ENCODE data around the gene MEX3A.
A peak's percentile ranks its signal among the peaks of the same experiment; 100 is the strongest.
"Not testable (repeated sequence)": the region's sequence is repeated elsewhere in the genome, so short reads cannot be mapped to it uniquely, and the experiment has no call there.

Gene MEX3A, protein sequence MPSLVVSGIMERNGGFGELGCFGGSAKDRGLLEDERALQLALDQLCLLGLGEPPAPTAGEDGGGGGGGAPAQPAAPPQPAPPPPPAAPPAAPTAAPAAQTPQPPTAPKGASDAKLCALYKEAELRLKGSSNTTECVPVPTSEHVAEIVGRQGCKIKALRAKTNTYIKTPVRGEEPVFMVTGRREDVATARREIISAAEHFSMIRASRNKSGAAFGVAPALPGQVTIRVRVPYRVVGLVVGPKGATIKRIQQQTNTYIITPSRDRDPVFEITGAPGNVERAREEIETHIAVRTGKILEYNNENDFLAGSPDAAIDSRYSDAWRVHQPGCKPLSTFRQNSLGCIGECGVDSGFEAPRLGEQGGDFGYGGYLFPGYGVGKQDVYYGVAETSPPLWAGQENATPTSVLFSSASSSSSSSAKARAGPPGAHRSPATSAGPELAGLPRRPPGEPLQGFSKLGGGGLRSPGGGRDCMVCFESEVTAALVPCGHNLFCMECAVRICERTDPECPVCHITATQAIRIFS

DNA sequence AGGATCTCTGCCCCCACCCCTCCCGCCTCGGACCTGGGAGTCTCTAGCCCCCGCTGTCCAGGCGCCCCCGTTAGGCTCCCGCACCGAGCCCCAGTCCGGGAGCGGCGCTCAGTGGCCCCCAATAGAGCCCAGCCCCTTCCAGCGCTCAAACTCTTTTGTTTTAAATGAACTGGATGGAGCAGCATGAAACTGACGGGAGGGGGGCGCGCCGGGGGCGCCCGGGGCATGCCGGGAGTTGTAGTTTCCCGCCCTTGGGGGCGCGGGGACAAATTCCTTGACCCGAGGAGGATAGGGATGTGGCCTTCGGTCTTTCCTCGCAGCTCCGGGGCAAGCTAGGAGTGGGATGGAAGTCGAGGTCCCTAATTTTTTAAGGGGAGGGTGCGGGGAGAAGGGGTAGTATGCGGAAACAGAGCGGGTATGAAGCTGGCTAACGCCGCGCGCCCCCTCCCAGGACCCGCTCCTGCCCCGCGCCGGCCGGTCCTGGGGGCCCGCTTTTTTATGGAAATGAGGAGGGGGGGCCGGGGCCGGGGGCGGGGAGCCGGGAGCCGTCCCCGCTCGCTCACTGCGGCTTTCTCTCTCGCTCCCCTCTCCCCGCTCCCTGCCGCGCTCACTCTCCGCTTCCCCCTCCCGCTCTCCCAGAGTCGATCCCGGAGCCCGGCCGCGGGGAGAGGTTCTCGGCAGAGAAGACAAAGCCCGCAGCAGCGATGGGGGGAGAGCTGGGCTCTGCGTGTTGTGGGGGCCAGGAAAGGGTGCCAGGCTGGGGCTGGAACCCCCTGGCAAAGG is at the start of gene MEX3A:
TSS of gene MEX3A (minus strand) at position 157 of the 783 bp plus-strand sequence. CDS start 467 bp downstream, outside the sequence.
- peak in 1 of 2 donors; percentile 53 for DNase-seq (ENCODE audit: low read depth in 2 of 2)

DNA sequence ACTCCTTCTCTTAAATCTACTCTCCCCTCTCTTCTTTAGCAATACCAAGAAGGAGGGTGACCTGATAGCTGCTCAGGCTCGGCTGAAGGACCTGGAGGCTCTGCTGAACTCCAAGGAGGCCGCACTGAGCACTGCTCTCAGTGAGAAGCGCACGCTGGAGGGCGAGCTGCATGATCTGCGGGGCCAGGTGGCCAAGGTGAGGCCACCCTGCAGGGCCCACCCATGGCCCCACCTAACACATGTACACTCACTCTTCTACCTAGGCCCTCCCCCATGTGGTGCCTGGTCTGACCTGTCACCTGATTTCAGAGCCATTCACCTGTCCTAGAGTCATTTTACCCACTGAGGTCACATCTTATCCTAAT is 48.3 kb upstream of the MEX3A start:
- DNase-seq (ENCODE audit: low read depth in 2 of 2), result no peak

DNA sequence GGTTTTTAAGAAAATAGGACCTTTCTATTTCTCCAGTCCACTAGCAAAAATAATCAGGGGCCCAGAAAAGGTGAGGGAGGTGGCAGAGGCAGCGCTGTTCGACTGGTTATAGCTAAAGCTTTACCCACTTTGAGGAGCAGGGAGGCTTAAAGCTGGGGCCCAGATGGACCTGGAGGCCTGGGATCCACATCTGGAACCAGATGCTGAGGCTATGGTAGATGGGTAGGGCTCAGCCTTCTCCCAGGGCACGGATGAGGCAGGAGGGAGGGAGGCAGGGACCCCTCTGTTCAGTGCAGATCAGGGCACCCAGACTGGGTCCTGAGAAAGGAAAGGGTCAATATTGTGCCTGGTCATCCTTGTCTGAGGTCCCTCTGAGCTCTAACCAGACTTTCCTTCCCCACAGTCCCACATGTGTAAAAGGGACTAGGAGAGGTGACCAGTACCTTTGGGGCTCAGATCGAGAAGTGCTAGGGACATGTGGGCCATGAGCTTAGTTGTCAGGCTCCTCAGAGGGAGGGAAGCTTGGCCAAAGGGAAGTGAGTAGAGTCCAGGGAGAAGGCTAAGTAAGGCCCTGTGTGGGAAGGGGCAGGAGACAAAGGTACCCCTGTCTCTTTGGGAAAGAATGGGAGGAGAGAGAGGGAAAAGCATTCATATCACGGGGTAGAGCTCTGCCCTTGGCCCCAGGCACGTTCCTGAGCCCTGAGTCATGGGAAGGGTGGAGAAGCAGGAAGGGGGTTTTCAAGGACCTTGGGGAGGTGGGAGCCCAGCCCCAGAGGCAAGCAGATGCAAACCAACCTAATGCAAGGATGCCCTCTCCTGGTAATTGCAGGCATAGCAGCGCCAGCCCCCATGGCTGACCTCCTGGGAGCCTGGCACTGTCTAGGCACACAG is 47.7 kb upstream of the MEX3A start:
- DNase-seq (ENCODE audit: low read depth in 2 of 2), result peak; percentile 72 to 84

DNA sequence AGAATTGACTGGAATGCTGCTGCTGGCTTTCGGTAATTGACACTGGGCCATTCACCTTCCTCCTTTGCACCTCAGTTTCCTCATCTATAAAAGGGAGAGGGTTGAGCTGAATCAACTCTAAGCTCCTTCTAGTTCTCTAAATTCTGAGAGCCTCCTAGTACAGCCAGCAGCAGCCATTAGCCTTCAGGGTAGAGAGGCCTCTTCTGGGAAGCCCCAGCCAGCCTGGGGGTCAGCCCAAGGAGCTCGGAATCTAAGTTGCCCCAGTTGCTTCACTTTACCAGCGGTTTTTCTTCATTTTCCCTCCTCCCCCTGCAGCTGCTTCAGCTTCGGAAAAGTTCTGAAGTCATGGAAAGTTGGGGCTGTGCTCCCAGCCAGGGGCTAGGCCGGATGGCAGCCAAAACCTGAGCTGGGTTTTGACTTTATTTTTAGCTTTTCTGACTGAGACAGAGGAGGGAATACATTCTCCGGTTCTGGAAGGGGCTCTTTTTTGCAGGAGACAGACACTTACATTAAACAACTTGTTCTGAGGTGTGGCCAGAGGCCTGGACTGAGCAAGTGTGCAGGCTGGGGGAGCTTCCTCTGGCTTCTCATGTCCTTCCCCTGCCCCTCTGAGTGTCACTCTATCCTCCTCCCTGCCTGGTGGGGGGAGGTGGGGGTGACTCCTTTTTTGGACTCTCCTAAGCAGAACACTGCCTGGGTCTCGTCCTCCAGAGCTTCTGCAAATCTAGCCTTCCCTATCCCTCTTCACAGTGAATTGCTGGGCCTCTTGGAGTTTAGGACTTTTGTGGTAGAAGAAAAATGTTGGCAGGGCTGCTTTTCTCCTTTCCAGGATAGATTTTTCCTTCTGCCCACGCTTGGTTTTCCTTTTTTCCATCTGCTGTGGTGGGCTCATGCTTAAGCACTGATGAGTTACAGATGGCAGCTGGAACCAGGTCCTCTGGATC is 46.7 kb upstream of the MEX3A start:
- DNase-seq (ENCODE audit: low read depth in 2 of 2), result no peak

DNA sequence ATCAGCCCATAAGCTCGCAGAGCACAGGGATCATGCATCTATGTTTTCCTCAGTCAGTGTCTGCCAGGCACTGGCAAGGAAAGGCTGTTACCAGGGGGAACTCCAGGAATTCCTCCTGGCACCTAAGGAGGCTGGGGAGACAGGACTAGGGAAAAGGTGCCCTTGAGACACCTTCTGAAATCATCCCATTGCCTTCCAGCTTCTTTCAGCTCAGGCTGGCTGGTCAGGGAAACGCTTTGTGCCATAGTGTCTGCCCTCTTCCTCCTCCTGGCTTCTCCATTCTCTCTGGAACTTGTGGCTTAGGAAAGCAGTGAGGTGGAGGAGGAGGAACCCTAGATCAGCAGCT is 46.0 kb upstream of the MEX3A start:
- DNase-seq (ENCODE audit: low read depth in 2 of 2), result no peak

DNA sequence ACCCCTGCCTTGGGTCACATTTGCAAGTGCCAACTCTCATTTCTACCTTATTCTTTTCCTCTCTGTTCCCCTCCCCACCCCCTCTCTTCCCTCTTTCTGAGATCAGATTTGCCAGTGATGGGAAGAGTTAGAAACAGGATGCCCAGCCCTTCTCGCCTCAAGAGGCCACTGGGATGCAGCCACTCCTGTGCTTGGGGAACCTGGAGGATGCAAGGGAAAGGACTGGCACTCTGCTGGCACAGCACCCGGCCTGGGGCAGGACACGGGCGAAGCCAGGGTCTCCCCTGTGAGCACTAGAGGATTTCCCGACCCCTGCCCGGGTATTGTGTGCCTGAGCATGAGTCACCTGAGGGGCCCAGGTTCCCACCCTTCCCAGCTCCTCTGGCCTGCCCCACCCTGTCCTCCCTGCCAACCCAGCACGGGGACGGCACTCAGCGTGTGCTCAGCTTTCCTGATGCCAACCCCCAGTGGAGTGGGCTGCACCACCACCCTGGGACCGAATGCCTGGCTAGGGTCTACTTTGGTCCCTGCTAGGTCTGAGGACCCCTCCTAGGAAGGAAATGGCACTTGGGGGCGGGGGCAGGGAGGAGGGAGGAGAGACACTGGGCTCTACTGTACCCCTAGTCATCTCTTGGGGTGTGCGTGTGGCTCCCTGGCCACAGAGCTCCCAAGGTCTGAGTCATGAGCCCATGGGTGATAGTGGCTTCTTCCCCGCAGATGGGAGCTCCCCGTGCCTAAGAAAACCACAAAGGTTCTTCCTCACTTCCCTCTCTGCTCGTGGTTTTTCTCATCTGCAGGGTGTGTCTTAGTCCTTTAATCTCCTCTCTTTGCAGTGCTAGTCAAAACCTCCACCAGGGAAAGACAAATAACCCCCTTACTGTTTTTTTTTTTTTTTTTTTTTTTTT is 44.6 kb upstream of the MEX3A start:
- DNase-seq (ENCODE audit: low read depth in 2 of 2), result peak; percentile 64 to 74

DNA sequence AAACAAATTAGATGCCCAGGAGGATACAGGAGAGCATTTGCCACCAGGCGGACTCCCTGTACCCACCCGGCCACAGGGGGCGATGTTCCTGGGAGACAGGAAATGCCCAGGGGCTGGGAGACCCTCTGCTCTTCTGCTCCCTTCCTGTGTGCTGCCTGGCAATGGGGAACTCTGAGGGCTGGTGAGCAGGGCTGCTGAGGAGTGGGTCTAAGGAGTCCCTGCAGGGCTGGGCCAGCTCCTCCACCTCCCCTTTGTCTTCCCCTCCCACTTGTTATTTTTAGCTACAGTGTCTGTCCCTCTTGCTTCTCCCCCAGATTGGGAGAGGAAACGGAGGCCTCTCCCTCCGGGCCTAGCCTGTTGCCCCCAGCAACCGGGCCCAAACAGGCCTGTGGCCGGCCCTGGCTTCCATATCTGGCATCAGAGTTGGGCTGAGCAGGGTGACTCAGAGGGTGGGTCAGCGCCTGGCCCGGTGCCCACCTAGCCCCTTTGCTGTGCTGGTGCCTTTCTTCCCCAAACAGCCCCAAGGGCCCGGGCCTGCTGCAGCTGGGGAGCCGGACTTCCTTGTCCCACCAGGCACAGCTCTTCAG is 43.9 kb upstream of the MEX3A start:
- DNase-seq (ENCODE audit: low read depth in 2 of 2), result no peak

DNA sequence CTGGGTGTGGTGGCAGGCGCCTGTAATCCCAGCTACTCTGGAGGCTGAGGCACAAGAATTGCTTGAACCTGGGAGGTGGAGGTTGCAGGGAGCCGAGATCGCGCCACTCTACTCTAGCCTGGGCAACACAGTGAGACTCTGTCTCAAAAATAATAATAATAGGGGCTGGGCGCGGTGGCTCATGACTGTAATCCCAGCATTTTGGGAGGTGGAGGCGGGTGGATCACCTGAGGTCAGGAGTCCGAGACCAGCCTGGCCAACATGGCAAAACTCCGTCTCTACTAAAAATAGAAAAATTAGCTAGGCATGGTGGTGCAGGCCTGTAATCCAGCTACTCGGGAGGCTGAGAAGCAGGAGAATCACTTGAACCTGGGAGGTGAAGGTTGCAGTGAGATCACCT is 43.3 kb upstream of the MEX3A start:
- not testable (repeated sequence) for DNase-seq (ENCODE audit: low read depth in 2 of 2)

DNA sequence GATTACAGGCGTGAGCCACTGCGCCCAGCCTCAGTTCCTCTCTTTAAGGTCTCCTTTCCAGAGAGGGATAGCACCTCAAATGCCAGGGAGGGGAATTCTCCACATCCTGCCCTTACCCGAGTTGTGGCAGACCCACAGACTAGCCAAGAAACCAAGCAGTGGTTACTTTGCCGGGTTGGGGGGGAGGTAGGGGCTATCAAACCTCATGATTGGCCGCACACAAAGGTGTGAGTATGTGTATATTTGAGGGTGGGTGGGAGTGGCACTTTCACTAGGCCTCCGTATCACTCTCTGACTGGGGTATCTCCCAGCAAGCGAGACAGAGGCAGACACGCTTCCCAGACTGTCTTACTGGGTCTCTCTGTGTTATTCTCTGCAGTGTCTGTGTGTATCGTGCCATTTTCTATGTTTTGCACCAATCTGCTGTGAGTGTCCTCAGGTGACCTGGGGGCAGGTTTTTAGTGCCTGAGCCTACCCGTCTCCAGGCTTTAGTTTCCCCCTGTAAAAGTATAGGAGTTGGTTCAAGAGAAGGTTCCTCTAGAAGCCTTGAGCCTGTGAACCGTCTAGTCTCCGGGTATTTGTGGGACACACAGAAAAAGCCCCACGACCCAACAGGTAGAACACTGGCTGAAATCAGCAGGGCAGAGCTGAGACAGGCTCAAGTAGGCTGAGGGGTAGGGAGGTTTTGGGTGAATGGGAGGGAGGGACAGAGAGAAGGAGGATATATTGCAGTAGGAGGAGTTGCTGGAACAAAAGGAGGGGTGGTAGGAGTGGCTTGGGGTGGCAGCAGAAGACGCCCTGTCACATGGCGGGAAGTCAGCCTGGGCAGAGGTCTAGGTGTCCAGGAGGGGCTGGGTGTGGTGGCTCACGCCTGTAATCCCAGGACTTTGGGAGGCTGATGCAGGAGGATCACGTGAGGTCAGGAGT is 42.6 kb upstream of the MEX3A start:
- DNase-seq (ENCODE audit: low read depth in 2 of 2), result no peak

DNA sequence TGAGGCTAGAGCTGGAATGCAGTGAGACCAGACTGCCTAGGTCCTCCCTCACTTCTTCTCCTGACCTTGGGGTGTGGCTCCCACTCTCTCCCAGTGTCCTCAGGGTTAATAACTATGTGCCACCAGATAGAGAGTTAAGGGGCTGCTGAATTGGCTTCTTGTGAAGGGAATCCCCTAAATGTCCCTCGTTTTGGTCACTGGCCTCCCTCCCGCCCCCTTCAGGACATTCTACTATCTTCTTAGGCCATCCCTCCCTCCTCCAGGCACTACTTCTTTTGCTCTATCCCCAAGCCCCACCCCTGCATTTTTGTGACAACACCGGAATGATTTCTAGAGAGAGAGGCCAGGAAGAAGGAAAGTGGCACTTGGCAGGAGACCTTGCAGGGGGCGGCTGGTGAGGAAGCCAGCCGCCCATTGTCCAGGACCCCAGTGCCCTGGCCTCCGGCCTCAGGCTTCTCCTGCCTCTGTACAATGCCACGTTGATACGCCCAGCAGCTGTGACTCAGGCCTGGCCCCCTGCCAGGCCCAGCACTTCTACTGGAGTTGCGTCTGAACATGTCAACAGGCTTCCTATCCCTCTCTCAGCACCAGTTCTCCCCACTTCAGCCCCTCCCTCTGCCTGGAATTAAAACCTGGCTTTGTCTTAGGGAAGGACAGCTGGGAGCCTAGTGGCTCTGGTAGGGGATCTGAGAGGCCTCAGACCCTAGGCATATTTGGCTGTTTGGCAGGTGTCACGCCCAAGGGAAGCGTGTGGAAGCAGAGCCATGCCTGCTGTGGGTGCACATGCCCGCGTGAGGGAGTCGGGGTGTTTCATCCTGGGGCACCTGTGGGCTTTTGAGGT is 41.3 kb upstream of the MEX3A start:
- DNase-seq (ENCODE audit: low read depth in 2 of 2), result peak; percentile 36 to 50

DNA sequence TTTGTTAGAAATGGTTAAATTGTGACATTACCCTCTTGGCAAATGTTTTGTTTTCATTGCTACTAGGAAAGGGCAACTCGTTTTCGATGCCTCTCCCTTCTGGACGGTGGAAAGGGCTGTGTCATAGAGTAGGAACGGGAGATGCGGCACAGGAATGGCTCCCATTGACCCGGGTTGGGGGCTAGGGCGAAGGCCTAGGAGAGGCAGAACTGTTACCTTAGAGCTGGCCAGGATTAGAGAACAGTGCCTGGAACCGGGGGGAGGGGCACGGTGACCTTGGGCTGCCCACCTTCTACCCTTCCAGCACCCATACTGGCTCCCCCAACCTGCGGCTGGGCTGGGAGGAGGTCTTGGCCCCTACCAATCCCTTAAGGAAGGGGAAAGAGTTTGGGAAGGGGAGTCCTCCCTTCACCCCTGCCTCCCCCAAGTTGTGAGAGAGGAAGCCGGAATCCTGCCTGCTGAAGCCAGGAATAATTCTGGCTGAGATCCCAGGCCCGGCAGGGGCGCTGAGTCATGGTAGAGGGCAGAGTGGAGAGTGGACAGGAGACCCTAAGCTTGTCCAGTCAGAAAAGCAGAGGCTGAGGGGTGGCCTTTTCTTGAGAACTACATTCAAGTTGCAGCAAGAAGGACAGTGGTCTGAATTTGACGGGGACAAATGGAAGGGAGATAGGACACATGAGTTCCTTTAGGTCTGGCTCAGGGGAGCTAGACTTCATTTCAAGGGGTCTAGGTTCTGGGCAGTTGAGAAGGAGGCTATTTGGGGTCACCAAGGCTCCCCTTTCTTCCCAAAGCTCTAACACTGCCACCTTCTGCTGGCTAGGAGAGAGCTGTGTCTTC is 40.5 kb upstream of the MEX3A start:
- no peak for DNase-seq (ENCODE audit: low read depth in 2 of 2)

DNA sequence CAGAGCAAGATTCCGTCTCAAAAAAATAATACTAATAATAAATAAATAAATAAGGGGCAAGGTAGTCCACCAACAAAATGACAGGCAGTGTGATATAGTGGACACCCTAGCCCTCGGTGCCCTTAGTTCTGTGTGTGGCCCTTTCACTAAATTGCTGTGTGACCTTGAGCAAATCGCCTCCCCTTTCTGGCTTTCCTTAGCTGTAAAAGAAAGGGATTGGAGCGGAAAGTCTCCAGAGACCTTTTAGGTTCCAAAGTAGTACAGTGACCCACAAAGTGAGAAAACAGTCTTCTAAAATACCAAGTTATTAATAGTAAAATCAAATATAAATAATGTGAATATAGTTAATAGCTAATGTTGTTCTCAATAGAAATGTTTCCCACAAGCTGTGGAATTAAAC is 39.8 kb upstream of the MEX3A start:
- DNase-seq (ENCODE audit: low read depth in 2 of 2), result no peak

DNA sequence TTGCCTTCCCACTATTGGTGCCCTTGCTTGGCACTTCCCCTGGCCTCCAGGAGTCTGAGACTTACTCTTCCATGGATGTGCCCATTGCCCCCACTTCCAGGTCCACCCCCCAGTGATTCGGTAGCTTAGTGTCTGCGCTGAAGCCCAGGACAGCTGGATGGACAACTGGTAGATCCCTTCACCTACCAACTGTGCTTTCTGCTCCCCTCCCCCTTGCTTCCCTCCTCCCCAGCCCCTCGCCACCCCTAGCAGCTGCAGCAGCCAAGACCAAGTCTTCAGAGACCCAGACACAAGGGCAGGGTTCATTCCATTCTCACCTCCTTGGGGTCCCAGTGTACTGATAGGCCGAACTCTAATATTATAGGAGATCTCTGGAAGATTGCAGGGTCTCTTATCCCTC is 39.2 kb upstream of the MEX3A start:
- DNase-seq (ENCODE audit: low read depth in 2 of 2), result no peak

DNA sequence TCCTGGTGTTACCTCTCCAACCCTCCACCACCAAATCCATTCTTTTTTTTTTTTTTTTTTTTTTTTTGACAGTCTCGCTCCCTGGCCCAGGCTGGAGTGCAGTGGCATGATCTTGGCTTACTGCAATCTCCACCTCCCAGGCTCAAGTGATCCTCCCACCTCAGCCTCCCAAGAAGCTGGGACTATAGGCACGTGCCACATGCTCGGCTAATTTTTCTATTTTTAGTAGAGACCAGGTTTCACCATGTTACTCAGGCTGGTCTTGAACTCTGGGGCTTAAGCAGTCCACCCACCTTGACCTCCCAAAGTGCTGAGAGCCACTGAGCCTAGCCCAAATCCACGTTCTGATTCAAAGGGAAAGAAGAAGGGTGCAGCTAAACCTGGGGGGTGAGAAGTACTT is 38.7 kb upstream of the MEX3A start:
- not testable (repeated sequence) for DNase-seq (ENCODE audit: low read depth in 2 of 2)

DNA sequence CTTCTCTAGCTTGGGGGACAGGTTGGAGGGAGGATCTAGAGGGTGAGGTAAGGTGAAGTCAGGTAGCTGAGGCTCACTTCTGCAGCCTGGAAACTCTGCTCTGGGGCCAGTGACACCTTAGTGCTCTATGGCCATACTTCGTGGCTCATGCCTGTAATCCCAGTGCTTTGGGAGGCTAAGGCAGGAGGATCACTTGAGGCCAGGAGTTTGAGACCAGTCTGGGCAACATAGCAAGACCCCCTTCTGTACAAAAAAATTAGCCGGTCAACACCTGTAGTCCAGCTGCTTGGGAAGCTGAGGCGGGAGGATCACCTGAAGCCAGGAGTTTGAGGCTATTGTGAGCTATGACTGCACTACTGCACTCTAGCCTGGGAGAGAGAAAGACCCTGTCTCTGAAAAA is 38.1 kb upstream of the MEX3A start:
- DNase-seq (ENCODE audit: low read depth in 2 of 2), result no peak

DNA sequence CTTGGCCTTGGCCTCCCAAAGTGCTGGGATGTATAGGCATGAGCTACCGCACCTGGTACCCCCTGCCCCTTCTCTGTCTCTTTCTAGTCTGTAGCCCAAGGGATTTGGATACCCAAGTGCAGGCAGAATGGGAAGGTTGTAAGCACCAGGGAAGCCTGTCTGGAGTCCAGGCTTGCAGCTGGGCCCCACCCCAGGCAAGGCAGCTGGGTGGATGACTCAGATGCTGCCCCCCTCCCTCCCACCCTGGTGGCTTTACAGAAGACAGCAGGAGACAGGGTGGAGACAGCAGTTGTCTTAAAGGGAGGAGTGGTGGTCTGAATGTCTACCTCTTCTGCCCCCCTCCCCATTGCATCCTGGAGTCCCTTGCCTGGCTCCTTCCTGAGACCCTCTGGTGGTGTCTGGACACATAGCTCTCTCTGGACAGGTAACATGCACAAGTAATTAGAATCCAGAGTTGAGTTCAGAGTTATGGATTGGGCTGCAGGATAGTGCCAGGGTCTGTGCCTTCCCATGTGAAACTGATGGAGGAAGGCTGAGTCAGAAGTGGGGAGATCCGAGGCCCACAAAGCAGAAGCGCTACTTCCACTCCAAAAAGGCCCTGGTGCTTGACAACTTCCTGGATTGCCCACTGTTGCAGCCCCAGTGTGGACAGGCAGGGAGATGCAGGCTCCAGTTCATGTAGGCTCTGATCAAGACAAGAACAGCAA is 37.4 kb upstream of the MEX3A start:
- DNase-seq (ENCODE audit: low read depth in 2 of 2), result no peak
